IPS-NIHi11 (cell line): ENCODE measurements around the gene BCOR.

Experiments used
- DNase-seq: peaks from one replicate; pipeline ENCODE4 v3.0.0; 2012; ENCODE audit warnings: mixed read lengths, low spot score

BCOR gene

GRCh38 chrX:40063555-40063954 is 34.2 kb downstream of the BCOR start:
- DNase-seq: no peak

GRCh38 chrX:40062525-40063155 is 35.1 kb downstream of the BCOR start:
- no peak for DNase-seq

GRCh38 chrX:40061871-40062524 is 35.8 kb downstream of the BCOR start:
- DNase-seq: no peak

DNA sequence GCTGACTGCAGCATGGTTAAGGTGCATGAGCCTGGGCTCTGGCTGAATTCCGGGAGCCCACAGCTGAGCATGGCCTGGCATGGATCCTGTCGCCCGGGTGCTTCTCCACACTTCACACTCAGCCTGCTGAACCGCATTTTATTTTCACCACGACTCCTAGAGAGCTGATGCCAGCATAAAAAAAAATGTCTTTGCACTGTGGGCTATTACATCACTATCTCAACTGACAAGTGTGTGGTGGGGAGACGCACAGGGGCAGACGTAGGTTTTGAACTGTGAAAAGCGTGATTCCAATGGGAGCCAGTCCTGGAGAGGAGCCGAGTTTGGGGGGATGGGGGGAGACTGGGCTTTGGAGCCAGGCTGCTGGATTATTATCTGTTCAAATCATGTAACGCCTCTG is 36.8 kb downstream of the BCOR start:
- DNase-seq: no peak

- DNase-seq: no peak
Measured at GRCh38 chrX:40060356-40060845, 37.4 kb downstream of the BCOR start.

DNA sequence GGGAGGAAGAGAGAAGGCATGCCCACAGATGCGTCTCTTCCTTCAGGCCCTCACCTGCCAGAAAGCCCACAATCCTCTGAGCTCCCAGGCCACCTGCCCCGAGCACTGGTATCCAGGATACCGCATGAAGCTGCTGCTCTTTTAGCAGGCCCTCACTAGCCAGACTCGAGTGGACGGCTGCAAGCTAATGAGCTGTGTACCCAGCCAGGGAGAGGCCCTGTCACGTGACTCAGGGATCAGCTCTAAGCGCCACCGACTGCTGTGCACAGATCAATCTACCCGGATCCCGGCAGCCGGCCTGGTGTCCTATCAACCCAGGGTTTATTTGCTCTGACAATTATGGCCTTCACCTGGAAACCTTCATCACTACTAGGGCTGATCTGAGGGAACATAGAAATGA is 39.0 kb downstream of the BCOR start:
- no peak for DNase-seq

DNA sequence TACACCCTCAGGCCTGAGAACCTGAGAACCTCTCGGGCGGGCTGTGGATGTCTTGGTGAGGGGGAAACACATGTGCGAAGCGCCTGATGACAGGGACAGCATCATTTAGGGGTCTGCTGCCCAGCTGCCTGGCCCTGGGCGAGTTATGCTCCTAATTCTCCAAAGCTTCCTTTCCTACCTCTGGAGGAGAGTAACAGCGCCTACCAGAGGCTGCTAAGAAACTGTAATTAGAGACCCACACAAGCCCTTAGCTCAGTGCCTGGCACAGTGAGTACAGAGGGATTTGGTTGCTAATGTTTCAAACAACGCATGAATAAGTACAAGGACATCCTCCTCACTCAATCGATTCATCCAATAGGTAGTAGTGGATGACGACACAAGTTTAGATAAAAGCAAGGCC is 40.4 kb downstream of the BCOR start:
- no peak for DNase-seq

DNA sequence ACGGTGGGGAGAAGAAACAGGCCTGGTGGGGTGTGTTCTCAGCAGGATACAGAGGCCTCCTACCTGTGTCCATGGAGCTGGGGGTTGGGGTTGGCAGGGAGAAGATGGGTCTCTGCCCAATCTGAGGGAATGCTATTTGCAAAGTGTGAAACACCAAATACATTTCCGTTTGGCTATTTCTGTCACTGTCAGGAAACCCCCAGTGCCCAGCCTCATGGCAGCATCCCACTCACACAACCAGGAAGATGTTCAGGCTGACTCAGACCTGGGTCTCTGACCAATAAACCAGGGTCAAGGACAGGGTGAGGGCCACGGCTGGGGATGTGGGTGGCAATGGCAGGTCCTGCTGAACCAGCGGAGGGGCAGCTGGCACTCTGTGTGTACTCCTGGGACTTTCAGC is 41.3 kb downstream of the BCOR start:
- DNase-seq: no peak

GRCh38 chrX:40055495-40055894 is 42.3 kb downstream of the BCOR start:
- DNase-seq: no peak

- no peak for DNase-seq
Measured at GRCh38 chrX:40054793-40055192, 43.0 kb downstream of the BCOR start.

GRCh38 chrX:40050532-40050931 is 47.2 kb downstream of the BCOR start:
- DNase-seq: no peak

DNA sequence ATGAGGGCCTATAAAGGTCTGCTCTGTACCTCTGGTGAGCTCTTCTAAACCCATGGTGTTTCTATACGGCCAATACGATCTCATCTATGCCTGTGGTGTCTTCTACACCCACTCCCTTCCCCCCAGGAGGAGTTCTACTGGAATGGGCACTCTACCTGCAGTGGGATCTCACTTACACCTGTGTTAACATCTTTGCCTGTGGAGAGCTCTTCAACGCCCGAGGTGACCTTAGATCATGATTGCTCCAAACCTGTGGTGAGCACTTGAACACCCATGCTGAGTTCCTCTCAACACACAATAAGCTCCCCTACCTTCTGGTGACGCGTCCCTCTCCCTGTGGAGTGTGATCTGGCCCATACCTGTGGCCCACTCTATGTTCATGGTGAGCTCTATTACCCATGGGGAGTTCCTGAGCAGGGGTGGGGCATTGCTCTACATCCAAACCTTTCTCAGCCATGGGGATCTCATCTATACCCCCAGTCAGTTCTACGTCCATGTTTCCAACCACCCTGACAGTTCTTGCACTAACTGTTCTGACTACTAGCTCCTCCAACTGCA is 48.6 kb downstream of the BCOR start:
- no peak for DNase-seq

DNA sequence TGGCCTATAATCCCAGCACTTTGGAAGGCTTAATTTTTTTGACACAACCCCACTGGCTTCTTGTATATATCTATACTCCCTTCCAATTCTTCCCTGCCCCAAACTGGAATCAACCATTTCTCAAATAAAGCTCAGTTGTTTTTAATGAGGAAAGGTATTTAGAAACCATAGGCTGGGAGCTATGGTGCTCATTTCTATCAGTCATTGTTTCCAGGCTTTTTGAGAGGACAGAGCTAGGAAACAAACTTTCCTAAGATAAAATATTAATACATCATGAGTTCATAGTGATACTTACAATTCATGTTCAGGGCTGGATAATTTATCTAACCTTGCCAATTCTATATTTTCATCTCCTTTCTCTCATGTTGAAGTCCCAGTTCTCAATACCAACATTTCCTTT is 50.3 kb downstream of the BCOR start:
- DNase-seq: no peak

GRCh38 chrX:40043895-40044294 is 53.9 kb downstream of the BCOR start:
- no peak for DNase-seq

DNA sequence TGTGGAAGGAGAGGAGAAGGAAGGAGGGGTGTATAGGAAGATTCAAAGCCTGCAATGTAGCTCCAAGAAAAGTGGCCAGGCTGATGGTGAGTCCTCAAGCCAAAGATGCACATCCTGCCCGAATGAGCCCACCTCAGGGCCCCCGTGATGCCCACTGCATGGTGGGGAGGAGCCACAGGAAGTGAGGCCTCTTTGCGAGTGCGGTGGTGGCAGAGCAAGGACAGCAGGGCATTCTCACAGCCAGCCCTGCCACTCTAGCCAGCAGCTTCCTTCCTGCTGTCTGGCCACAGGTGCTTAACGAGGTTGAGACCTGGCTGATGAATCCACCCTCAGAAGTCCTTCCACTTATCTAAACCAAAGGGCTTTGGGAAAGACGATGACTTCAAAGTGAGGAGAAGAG is 55.8 kb downstream of the BCOR start:
- DNase-seq: no peak

- no peak for DNase-seq
Measured at GRCh38 chrX:40040686-40041461, 56.9 kb downstream of the BCOR start.

DNA sequence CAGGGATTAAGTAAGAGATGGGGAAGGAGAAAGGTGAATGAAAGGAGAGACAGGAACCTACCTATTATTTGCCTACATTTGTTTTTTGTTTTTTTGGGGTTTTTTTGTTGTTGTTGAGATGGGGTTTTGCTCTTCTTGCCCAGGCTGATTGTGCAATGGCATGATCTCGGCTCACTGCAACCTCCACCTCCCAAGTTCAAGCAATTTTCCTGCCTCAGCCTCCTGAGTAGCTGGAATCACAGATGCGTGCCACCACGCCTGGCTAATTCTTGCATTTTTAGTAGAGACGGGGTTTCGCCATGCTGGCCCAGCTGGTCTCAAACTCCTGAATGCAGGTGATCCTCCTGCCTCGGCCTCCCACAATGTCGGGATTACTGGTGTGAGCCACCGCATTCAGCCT is 57.9 kb downstream of the BCOR start:
- no peak for DNase-seq

- DNase-seq: no peak
Measured at GRCh38 chrX:40037367-40037766, 60.4 kb downstream of the BCOR start.

DNA sequence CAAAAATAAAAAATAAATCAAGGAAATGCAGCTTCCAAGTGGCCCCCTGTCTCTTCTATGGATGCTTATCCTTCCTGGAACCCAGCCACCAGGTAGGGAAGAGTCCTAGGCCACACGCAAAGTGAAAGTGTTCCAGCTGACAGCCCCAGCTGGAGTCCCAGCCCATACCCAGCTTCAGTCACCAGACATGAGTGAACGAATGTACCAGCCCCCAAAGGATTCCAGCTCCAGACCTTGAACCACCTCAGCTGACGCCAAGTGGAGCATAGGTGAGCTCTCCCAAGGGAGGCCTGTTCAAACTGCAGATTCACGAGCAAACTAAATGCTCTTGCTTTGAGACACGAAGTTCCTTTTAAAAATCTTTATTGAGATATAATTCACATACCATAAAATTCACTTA is 62.0 kb downstream of the BCOR start:
- DNase-seq: no peak

DNA sequence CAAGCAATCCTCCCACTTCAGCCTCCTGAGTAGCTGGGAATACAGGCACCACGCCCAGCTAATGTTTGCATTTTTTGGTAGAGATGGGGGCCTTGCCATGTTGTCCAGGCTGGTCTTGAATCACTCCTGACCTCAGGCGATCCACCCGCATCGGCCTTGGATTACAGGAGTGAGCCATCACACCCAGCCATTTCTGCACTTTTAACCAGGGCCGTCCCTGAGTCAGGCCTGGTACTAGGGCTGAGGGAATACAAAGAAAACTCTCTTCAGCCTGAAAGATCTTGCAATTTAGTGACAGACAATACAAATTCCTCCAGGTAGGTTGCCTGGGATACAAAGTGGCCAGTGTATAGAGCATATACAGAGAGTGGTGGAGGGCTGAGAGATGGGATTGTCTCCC is 65.8 kb downstream of the BCOR start:
- DNase-seq: no peak

- DNase-seq: no peak
Measured at GRCh38 chrX:40030205-40030604, 67.6 kb downstream of the BCOR start.

DNA sequence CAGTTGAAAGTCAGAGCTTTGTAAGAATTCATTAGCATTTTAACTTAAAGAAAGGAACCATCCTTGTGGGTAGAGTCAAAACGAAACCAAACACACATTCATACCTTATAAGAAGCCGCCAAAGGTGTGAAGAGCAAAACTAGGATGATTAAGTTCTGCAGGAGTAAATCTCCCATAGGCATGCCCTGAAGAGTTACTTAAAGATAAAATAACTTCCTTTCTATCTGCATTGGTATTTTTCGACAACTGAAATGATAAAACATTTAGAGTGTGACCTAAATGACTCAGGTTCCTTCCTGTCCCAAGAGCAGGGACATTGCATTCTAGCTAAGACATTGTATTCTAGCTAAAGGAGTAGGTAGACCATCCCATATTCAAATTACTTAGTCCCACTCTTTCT is 75.3 kb downstream of the BCOR start:
- DNase-seq: no peak

- no peak for DNase-seq
Measured at GRCh38 chrX:40021647-40022046, 76.1 kb downstream of the BCOR start.
